Neural cell (in vitro differentiated cells): ENCODE measurements around the gene TRIM2. TPM values are rescaled to one million over a fixed set of nuclear protein-coding genes. Genes with fewer than 3 reads are reported as not detected.

Experiments
- H2AFZ ChIP-seq: fragments of 200-600, 300-800 bp; sonication (generic), shearing (Covaris generic); 2 replicates; pipeline ENCODE4 v1.6.0; 2014; ENCODE audit warnings: low read depth, mild to moderate bottlenecking, antibody characterized with exemption, low read length, moderate library complexity
- H3F3A ChIP-seq: fragments of 200-600 bp; shearing (Covaris generic); 2 replicates; pipeline ENCODE4 v1.6.1; 2016; ENCODE audit warnings: mild to moderate bottlenecking, moderate library complexity, mixed read lengths, antibody characterized with exemption, low read length; ENCODE audit not compliant: insufficient read depth, poor library complexity, severe bottlenecking
- H3K27ac ChIP-seq: fragments of 200-600, 300-800 bp; sonication (generic), shearing (Covaris generic); 2 replicates; pipeline ENCODE4 v1.5.1; 2014; ENCODE audit warnings: mild to moderate bottlenecking, low read length, moderate library complexity
- H3K27me3 ChIP-seq: fragments of 300-800, 200-600 bp; sonication (generic), shearing (Covaris generic); 2 replicates; pipeline ENCODE4 v1.6.0; 2014; ENCODE audit warnings: mild to moderate bottlenecking, low read depth, low read length, moderate library complexity; ENCODE audit not compliant: insufficient read depth
- H3K36me3 ChIP-seq: fragments of 300-800, 200-600 bp; sonication (generic), shearing (Covaris generic); 2 replicates; pipeline ENCODE4 v1.5.1; 2014; ENCODE audit warnings: mild to moderate bottlenecking, antibody characterized with exemption, low read length, moderate library complexity; ENCODE audit not compliant: insufficient read depth
- H3K4me2 ChIP-seq: fragments of 300-800, 200-600 bp; sonication (generic), shearing (Covaris generic); 2 replicates; pipeline ENCODE4 v1.6.0; 2014; ENCODE audit warnings: mild to moderate bottlenecking, low read length
- H3K4me3 ChIP-seq: fragments of 300-800, 200-600 bp; sonication (generic), shearing (Covaris generic); 2 replicates; pipeline ENCODE4 v1.5.1; 2014; ENCODE audit warnings: mild to moderate bottlenecking, low read length, moderate library complexity
- H3K79me2 ChIP-seq: fragments of 200-600 bp; shearing (Covaris generic); replicated peaks from 2 replicates; pipeline ENCODE4 v1.6.0; 2014; ENCODE audit warnings: mild to moderate bottlenecking, low read length, moderate library complexity; ENCODE audit not compliant: insufficient read depth
- H3K9ac ChIP-seq: fragments of 300-800, 200-600 bp; sonication (generic), shearing (Covaris generic); 2 replicates; pipeline ENCODE4 v1.6.1; 2016; ENCODE audit warnings: mild to moderate bottlenecking, low read length, mixed read lengths
- H3K9me2 ChIP-seq: fragments of 200-600 bp; shearing (Covaris generic); 2 replicates; pipeline ENCODE4 v1.6.1; 2016; ENCODE audit warnings: mild to moderate bottlenecking, low read length, mixed read lengths; ENCODE audit not compliant: insufficient read depth
- H3K9me3 ChIP-seq: fragments of 200-600, 300-800 bp; sonication (generic), shearing (Covaris generic); 2 replicates; pipeline ENCODE4 v1.6.1; 2016; ENCODE audit warnings: mild to moderate bottlenecking, mixed run types, low read length, moderate library complexity, mixed read lengths
- H4K20me1 ChIP-seq: fragments of 200-600 bp; shearing (Covaris generic); 2 replicates; pipeline ENCODE4 v1.6.1; 2016; ENCODE audit warnings: mild to moderate bottlenecking, mixed run types; ENCODE audit not compliant: insufficient read depth
- EP300 ChIP-seq: fragments of 450-650 bp; conservative IDR thresholded peaks from 2 replicates; pipeline ENCODE4 v1.6.1; 2014; ENCODE audit warnings: antibody characterized with exemption, mild to moderate bottlenecking, moderate library complexity; ENCODE audit not compliant: poor library complexity, severe bottlenecking
- EZH2 ChIP-seq: fragments of 200-600, 300-800 bp; shearing (Covaris generic), sonication (generic); IDR thresholded peaks from 2 replicates; pipeline ENCODE4 v1.6.1; 2014; ENCODE audit warnings: antibody characterized with exemption, low read length, borderline replicate concordance, mild to moderate bottlenecking; ENCODE audit not compliant: insufficient read depth, poor library complexity, severe bottlenecking
- MXI1 ChIP-seq: fragments of 450-650 bp; conservative IDR thresholded peaks from 2 replicates; pipeline ENCODE4 v1.6.1; 2014; ENCODE audit warnings: antibody characterized with exemption, mild to moderate bottlenecking; ENCODE audit not compliant: poor library complexity, severe bottlenecking
- POLR2AphosphoS5 ChIP-seq: IDR thresholded peaks from 2 replicates; pipeline ENCODE4 v1.6.1; 2012
- RAD21 ChIP-seq: fragments of 450-650 bp; conservative IDR thresholded peaks from 2 replicates; pipeline ENCODE4 v1.6.1; 2014; ENCODE audit warnings: antibody characterized with exemption, mild to moderate bottlenecking, moderate library complexity
- SMC3 ChIP-seq: fragments of 450-650 bp; conservative IDR thresholded peaks from 2 replicates; pipeline ENCODE4 v1.6.1; 2014; ENCODE audit warnings: antibody characterized with exemption, mild to moderate bottlenecking, moderate library complexity; ENCODE audit not compliant: poor library complexity
- TAF1 ChIP-seq: IDR thresholded peaks from 2 replicates; pipeline ENCODE4 v1.6.1; 2012; ENCODE audit warnings: low read depth
- polyA plus RNA-seq: library from polyadenylated mRNA; depleted of rRNA; stranded (reverse); fragments of >200 nt; gene quantifications from 2 replicates; pipeline ENCODE4 v1.2.3, GENCODE V29; 2014
- TF ChIP-seq, protein P1 (sequence below): fragments of 450-650 bp; IDR thresholded peaks from 2 replicates; pipeline ENCODE4 v1.5.1; 2014; ENCODE audit warnings: antibody characterized with exemption, mild to moderate bottlenecking, moderate library complexity; ENCODE audit not compliant: poor library complexity, severe bottlenecking
- TF ChIP-seq, protein P2 (sequence below): IDR thresholded peaks from 2 replicates; pipeline ENCODE4 v1.6.1; 2012; ENCODE audit warnings: borderline replicate concordance

Gene TRIM2
- polyA plus RNA-seq, 1 donor from 2014 or later, result 261 TPM

DNA sequence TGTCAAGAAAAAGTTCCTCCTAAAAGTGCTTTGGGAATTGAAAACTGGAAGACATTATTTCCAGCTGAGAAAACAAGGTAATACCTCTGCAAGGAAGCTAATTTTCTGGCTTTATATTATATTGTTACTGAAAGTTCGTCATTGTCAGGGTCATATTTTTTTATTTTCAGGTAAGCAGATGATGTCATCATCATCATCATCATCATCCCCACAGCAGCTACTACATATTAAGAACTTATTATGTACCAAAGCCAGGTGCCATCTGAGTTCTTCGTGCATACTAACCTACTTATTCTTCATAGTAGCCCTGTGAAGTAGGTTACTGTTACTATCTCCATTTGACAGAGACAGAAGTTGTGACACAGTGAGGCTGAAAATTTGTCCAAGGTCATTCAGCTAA, 87.3 kb downstream of the TRIM2 start:
- no peak overlapping the region for H3K4me2 ChIP-seq
- no peak overlapping the region for H2AFZ ChIP-seq
- no peaks in the 10 kb centered on the region for H4K20me1 ChIP-seq
- no peak for TF ChIP-seq MXI1
- no peak for TF ChIP-seq EZH2
- no peak for TF ChIP-seq SMC3
- no peak for TF ChIP-seq EP300
- no peak for TF ChIP-seq POLR2AphosphoS5
- TF ChIP-seq, protein P1, sequence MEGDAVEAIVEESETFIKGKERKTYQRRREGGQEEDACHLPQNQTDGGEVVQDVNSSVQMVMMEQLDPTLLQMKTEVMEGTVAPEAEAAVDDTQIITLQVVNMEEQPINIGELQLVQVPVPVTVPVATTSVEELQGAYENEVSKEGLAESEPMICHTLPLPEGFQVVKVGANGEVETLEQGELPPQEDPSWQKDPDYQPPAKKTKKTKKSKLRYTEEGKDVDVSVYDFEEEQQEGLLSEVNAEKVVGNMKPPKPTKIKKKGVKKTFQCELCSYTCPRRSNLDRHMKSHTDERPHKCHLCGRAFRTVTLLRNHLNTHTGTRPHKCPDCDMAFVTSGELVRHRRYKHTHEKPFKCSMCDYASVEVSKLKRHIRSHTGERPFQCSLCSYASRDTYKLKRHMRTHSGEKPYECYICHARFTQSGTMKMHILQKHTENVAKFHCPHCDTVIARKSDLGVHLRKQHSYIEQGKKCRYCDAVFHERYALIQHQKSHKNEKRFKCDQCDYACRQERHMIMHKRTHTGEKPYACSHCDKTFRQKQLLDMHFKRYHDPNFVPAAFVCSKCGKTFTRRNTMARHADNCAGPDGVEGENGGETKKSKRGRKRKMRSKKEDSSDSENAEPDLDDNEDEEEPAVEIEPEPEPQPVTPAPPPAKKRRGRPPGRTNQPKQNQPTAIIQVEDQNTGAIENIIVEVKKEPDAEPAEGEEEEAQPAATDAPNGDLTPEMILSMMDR, result no peak
- TF ChIP-seq TAF1, result no peak
- no peak for TF ChIP-seq RAD21
- TF ChIP-seq, protein P2, sequence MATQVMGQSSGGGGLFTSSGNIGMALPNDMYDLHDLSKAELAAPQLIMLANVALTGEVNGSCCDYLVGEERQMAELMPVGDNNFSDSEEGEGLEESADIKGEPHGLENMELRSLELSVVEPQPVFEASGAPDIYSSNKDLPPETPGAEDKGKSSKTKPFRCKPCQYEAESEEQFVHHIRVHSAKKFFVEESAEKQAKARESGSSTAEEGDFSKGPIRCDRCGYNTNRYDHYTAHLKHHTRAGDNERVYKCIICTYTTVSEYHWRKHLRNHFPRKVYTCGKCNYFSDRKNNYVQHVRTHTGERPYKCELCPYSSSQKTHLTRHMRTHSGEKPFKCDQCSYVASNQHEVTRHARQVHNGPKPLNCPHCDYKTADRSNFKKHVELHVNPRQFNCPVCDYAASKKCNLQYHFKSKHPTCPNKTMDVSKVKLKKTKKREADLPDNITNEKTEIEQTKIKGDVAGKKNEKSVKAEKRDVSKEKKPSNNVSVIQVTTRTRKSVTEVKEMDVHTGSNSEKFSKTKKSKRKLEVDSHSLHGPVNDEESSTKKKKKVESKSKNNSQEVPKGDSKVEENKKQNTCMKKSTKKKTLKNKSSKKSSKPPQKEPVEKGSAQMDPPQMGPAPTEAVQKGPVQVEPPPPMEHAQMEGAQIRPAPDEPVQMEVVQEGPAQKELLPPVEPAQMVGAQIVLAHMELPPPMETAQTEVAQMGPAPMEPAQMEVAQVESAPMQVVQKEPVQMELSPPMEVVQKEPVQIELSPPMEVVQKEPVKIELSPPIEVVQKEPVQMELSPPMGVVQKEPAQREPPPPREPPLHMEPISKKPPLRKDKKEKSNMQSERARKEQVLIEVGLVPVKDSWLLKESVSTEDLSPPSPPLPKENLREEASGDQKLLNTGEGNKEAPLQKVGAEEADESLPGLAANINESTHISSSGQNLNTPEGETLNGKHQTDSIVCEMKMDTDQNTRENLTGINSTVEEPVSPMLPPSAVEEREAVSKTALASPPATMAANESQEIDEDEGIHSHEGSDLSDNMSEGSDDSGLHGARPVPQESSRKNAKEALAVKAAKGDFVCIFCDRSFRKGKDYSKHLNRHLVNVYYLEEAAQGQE, result no peak
- H3K27ac ChIP-seq, result no peak overlapping the region
- no peaks in the 10 kb centered on the region for H3K9me3 ChIP-seq
- no peak overlapping the region for H3K9ac ChIP-seq
- H3K4me3 ChIP-seq, result no peak overlapping the region
- peaks cover 89% of the 10 kb centered on the region for H3K79me2 ChIP-seq
- H3K27me3 ChIP-seq, result no peaks in the 10 kb centered on the region
- no peaks in the 10 kb centered on the region for H3K9me2 ChIP-seq
- H3K36me3 ChIP-seq, result peaks cover 45% of the 10 kb centered on the region
- no peaks in the 10 kb centered on the region for H3F3A ChIP-seq

DNA sequence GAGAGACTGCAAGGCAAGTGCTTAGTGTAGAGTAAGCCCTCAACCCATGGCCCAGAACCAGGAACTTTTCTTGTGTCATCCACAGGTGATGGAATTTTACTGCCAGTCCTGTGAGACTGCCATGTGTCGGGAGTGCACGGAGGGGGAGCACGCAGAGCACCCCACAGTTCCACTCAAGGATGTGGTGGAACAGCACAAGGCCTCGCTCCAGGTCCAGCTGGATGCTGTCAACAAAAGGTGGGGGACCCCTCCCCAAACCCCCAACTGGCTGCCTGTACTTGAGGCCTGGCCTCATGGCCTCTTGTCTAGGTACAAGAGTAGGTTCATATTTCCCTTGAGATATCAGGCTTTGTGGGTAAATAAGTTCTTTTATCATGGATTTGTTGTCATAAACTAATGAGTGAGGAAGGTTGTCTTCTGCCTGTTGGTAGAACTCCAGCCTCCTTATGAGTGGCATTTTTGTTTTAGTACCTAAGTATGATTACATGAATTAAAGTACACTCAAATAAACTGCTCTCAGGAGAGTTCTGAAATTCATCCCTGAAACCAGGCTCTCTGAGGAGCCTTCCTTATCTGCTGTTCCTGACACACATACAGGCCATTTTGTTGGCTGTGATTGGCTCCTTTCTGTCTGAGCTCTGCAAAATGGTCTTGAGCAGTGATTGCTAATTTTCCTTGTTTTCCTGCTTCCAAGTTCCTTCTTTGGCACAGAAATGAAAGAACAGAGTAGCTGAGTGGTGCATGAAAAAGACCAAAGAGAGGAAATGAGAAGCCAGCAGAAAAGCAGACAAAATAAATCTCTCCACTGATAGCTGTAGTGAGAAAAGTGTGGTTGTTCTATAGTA, 88.9 kb downstream of the TRIM2 start:
- Histone ChIP-seq H3K9ac (no peak overlapping the region), H3K36me3 (peaks cover 45% of the 10 kb centered on the region)
- TF ChIP-seq, protein P1, result no peak
- no peak for TF ChIP-seq TAF1
- TF ChIP-seq, protein P2, result no peak
- no peak for TF ChIP-seq RAD21
- no peak for TF ChIP-seq POLR2AphosphoS5
- TF ChIP-seq EZH2, result no peak
- TF ChIP-seq MXI1, result no peak
- no peak for TF ChIP-seq SMC3
- no peak for TF ChIP-seq EP300

More for the DNA sequence above, 88.9 kb downstream of the TRIM2 start:
- Histone ChIP-seq H3K4me2 (no peak overlapping the region), H3K27ac (no peak overlapping the region), H3K27me3 (no peaks in the 10 kb centered on the region), H2AFZ (no peak overlapping the region), H3F3A (peaks cover 5% of the 10 kb centered on the region), H3K9me2 (no peaks in the 10 kb centered on the region), H4K20me1 (no peaks in the 10 kb centered on the region), H3K79me2 (peaks cover 86% of the 10 kb centered on the region), H3K9me3 (no peaks in the 10 kb centered on the region), H3K4me3 (no peak overlapping the region)
